Mesendoderm (in vitro differentiated cells): ENCODE measurements around the gene ZNF121.
"Not testable (repeated sequence)": the region's sequence is repeated elsewhere in the genome, so short reads cannot be mapped to it uniquely, and the experiment has no call there.

Source experiments
- DNase-seq: peaks from one replicate; pipeline ENCODE4 v3.0.0; 2013
- H2AK5ac ChIP-seq: 2 replicates; pipeline ENCODE4 v1.6.1; 2013; ENCODE audit warnings: low read length, inconsistent platforms
- H2BK120ac ChIP-seq: 2 replicates; pipeline ENCODE4 v1.6.1; 2013; ENCODE audit warnings: low read depth, mild to moderate bottlenecking, low read length, moderate library complexity, mixed read lengths
- H2BK15ac ChIP-seq: replicated peaks from 2 replicates; pipeline ENCODE4 v1.6.1; 2013; ENCODE audit warnings: low read depth, mild to moderate bottlenecking, moderate library complexity
- H2BK5ac ChIP-seq: 2 replicates; pipeline ENCODE4 v1.6.1; 2013; ENCODE audit warnings: low read length, inconsistent platforms
- H3K18ac ChIP-seq: 2 replicates; pipeline ENCODE4 v1.6.1; 2013; ENCODE audit warnings: mild to moderate bottlenecking, low read length, mixed read lengths
- H3K23ac ChIP-seq: one replicate; pipeline ENCODE4 v1.6.1; 2013; ENCODE audit warnings: low read length
- H3K27ac ChIP-seq: 2 replicates; pipeline ENCODE4 v1.5.1; 2013; ENCODE audit warnings: low read depth, mild to moderate bottlenecking, inconsistent platforms, low read length, moderate library complexity
- H3K27me3 ChIP-seq: 2 replicates; pipeline ENCODE4 v1.6.1; 2013; ENCODE audit warnings: low read length, control low read depth, mild to moderate bottlenecking, inconsistent platforms; ENCODE audit not compliant: insufficient read depth, poor library complexity
- H3K36me3 ChIP-seq: 2 replicates; pipeline ENCODE4 v1.6.1; 2013; ENCODE audit warnings: low read length, inconsistent platforms; ENCODE audit not compliant: control insufficient read depth, insufficient read depth
- H3K4ac ChIP-seq: one replicate; pipeline ENCODE4 v1.6.1; 2013; ENCODE audit warnings: low read depth, mild to moderate bottlenecking, low read length, moderate library complexity
- H3K4me1 ChIP-seq: 2 replicates; pipeline ENCODE4 v1.6.1; 2013; ENCODE audit warnings: low read depth, low read length, inconsistent platforms; ENCODE audit not compliant: control insufficient read depth
- H3K4me2 ChIP-seq: 2 replicates; pipeline ENCODE4 v1.6.1; 2013; ENCODE audit warnings: low read length
- H3K4me3 ChIP-seq: 2 replicates; pipeline ENCODE4 v1.5.1; 2013; ENCODE audit warnings: mild to moderate bottlenecking, low read length
- H3K56ac ChIP-seq: one replicate; pipeline ENCODE4 v1.6.1; 2013; ENCODE audit warnings: low read length
- H3K79me1 ChIP-seq: 2 replicates; pipeline ENCODE4 v1.6.1; 2013; ENCODE audit warnings: low read length, inconsistent platforms
- H3K79me2 ChIP-seq: 2 replicates; pipeline ENCODE4 v1.6.1; 2013; ENCODE audit warnings: mild to moderate bottlenecking, low read length; ENCODE audit not compliant: control insufficient read depth, insufficient read depth
- H3K9ac ChIP-seq: 2 replicates; pipeline ENCODE4 v1.6.1; 2013; ENCODE audit warnings: low read length, inconsistent platforms
- H4K5ac ChIP-seq: one replicate; pipeline ENCODE4 v1.6.1; 2013; ENCODE audit warnings: low read length
- H4K8ac ChIP-seq: one replicate; pipeline ENCODE4 v1.6.1; 2013; ENCODE audit warnings: low read depth, mild to moderate bottlenecking, control low read depth, low read length, moderate library complexity
- WGBS: extraction: QIAGEN DNeasy Blood & Tissue Kit; methylation state at CpG from one replicate; pipeline ENCODE4 v1.1.7; 2013; ENCODE audit warnings: low lambda C conversion rate, missing lambda C conversion rate; ENCODE audit not compliant: insufficient coverage; ENCODE audit errors: extremely low coverage; 5-methylcytosine and 5-hydroxymethylcytosine counted together

The ZNF121 gene

DNA sequence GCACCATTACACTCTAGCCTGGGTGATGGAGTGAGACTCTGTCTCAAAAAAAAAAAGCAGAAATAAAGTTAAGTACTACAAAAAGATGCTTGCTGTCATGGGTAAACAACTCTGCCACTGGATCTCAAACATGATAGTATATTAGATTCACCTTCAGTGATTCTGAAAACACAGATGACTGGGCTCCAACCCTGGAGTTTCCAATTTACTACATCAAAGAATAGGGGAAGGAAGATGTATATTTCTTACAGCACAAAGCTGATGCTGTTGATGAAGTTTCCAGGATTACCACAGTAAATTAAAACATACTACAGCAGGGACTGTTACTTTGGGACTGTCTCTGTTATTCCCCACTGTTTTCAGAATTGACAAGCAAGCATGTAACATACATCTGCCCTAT, 31.5 kb upstream of the ZNF121 start:
- no peaks in the 10 kb centered on the region for H3K4me1 ChIP-seq
- no peak overlapping the region for H4K8ac ChIP-seq
- H2BK120ac ChIP-seq = no peak overlapping the region
- H3K23ac ChIP-seq = no peak overlapping the region
- H2BK5ac ChIP-seq = no peak overlapping the region
- no peak overlapping the region for H3K56ac ChIP-seq
- no peak for DNase-seq
- H3K27me3 ChIP-seq = no peaks in the 10 kb centered on the region
- H3K79me2 ChIP-seq = peaks cover 13% of the 10 kb centered on the region
- H2BK15ac ChIP-seq = no peak overlapping the region
- H2AK5ac ChIP-seq = no peak overlapping the region
- H3K79me1 ChIP-seq = peaks cover 6% of the 10 kb centered on the region
- no peak overlapping the region for H3K9ac ChIP-seq
- H3K18ac ChIP-seq = no peak overlapping the region
- H4K5ac ChIP-seq = no peak overlapping the region
- peaks cover 24% of the 10 kb centered on the region for H3K36me3 ChIP-seq
- H3K27ac ChIP-seq = no peak overlapping the region
- no peak overlapping the region for H3K4me3 ChIP-seq
- no peak overlapping the region for H3K4ac ChIP-seq
- H3K4me2 ChIP-seq = no peak overlapping the region

GRCh38 chr19:9610484-9611113, 26.3 kb upstream of the ZNF121 start:
- WGBS = no CpG with 5 or more reads among the region's 2 CpGs
- H3K27me3 ChIP-seq = no peaks in the 10 kb centered on the region
- H3K4me2 ChIP-seq = no peak overlapping the region
- no peak overlapping the region for H3K27ac ChIP-seq
- no peaks in the 10 kb centered on the region for H3K79me1 ChIP-seq
- no peak overlapping the region for H4K5ac ChIP-seq
- no peak overlapping the region for H2BK15ac ChIP-seq
- no peak overlapping the region for H3K4ac ChIP-seq
- H4K8ac ChIP-seq = no peak overlapping the region
- H2BK120ac ChIP-seq = no peak overlapping the region
- H3K4me1 ChIP-seq = no peaks in the 10 kb centered on the region
- H2BK5ac ChIP-seq = no peak overlapping the region
- no peak overlapping the region for H3K9ac ChIP-seq
- peaks cover 24% of the 10 kb centered on the region for H3K36me3 ChIP-seq
- DNase-seq = peak; percentile 32
- no peaks in the 10 kb centered on the region for H3K79me2 ChIP-seq
- no peak overlapping the region for H3K4me3 ChIP-seq
- no peak overlapping the region for H3K23ac ChIP-seq
- no peak overlapping the region for H3K18ac ChIP-seq
- no peak overlapping the region for H3K56ac ChIP-seq
- H2AK5ac ChIP-seq = no peak overlapping the region

DNA sequence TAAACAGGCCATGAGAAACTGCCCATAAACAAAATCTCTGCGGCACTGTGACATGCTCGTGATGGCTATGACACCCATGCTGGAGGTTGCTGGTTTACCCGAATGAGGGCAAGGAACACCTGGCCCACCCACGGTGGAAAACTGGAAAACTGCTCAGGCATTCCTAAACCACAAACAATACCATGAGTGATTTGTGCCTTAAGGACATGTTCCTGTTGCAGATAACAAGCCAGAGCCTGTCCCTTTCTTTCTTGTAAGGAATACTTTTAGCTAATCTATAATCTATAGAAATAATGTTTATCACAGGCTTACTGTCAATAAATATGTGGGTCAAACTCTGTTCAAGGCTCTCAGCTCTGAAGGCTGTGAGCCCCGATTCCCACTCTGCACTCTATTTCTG, 24.6 kb upstream of the ZNF121 start:
- H3K79me2 ChIP-seq = no peaks in the 10 kb centered on the region
- no peaks in the 10 kb centered on the region for H3K27me3 ChIP-seq
- H3K4ac ChIP-seq = no peak overlapping the region
- H3K4me1 ChIP-seq = no peaks in the 10 kb centered on the region
- no peak overlapping the region for H2BK120ac ChIP-seq
- H2BK5ac ChIP-seq = no peak overlapping the region
- H3K27ac ChIP-seq = no peak overlapping the region
- no peak overlapping the region for H4K5ac ChIP-seq
- H3K36me3 ChIP-seq = peaks cover 24% of the 10 kb centered on the region
- H2BK15ac ChIP-seq = no peak overlapping the region
- H3K56ac ChIP-seq = no peak overlapping the region
- H3K4me3 ChIP-seq = no peak overlapping the region
- no peak overlapping the region for H3K23ac ChIP-seq
- peak; percentile 17 for DNase-seq
- no CpG with 5 or more reads among the region's 5 CpGs for WGBS
- no peak overlapping the region for H4K8ac ChIP-seq
- no peak overlapping the region for H3K18ac ChIP-seq
- H3K9ac ChIP-seq = no peak overlapping the region
- H3K79me1 ChIP-seq = no peaks in the 10 kb centered on the region
- no peak overlapping the region for H2AK5ac ChIP-seq
- H3K4me2 ChIP-seq = no peak overlapping the region

GRCh38 chr19:9597027-9597426, 12.7 kb upstream of the ZNF121 start:
- H4K8ac ChIP-seq = no peak overlapping the region
- H3K56ac ChIP-seq = no peak overlapping the region
- no peak overlapping the region for H2BK5ac ChIP-seq
- no peaks in the 10 kb centered on the region for H3K79me2 ChIP-seq
- no peaks in the 10 kb centered on the region for H3K36me3 ChIP-seq
- 100% methylated on average over 1 of the region's 3 CpGs for whole genome bisulfite sequencing
- no peak overlapping the region for H2AK5ac ChIP-seq
- no peaks in the 10 kb centered on the region for H3K4me1 ChIP-seq
- no peak overlapping the region for H3K18ac ChIP-seq
- no peak overlapping the region for H3K4me3 ChIP-seq
- H3K27me3 ChIP-seq = no peaks in the 10 kb centered on the region
- no peak overlapping the region for H3K27ac ChIP-seq
- H3K23ac ChIP-seq = no peak overlapping the region
- no peak overlapping the region for H2BK15ac ChIP-seq
- no peak overlapping the region for H3K9ac ChIP-seq
- H3K4me2 ChIP-seq = no peak overlapping the region
- H4K5ac ChIP-seq = no peak overlapping the region
- no peak overlapping the region for H2BK120ac ChIP-seq
- no peak for DNase-seq
- no peak overlapping the region for H3K4ac ChIP-seq
- H3K79me1 ChIP-seq = no peaks in the 10 kb centered on the region

- Histone ChIP-seq H3K27ac (no peak overlapping the region), H4K5ac (no peak overlapping the region), H3K79me1 (no peaks in the 10 kb centered on the region), H3K36me3 (no peaks in the 10 kb centered on the region), H3K9ac (no peak overlapping the region), H2AK5ac (no peak overlapping the region), H3K4me1 (no peaks in the 10 kb centered on the region), H3K4me2 (no peak overlapping the region), H3K4me3 (no peak overlapping the region), H4K8ac (no peak overlapping the region), H2BK120ac (no peak overlapping the region), H3K4ac (no peak overlapping the region), H3K23ac (no peak overlapping the region), H2BK15ac (no peak overlapping the region), H3K27me3 (no peaks in the 10 kb centered on the region), H3K18ac (no peak overlapping the region), H3K79me2 (peaks cover 23% of the 10 kb centered on the region), H2BK5ac (no peak overlapping the region), H3K56ac (no peak overlapping the region)
- peak; percentile 84 for DNase-seq
- WGBS = no CpG with 5 or more reads among the region's 7 CpGs
Measured at GRCh38 chr19:9586764-9587163, 2.5 kb upstream of the ZNF121 start.

GRCh38 chr19:9582081-9582725, 2.1 kb downstream of the ZNF121 start:
- H3K18ac ChIP-seq, H3K4ac ChIP-seq, H3K4me1 ChIP-seq, H2BK5ac ChIP-seq, H4K5ac ChIP-seq, H3K27me3 ChIP-seq, H2AK5ac ChIP-seq, H4K8ac ChIP-seq, H3K79me1 ChIP-seq, H2BK120ac ChIP-seq, H3K36me3 ChIP-seq, H2BK15ac ChIP-seq, H3K23ac ChIP-seq: not testable (repeated sequence)
- peak overlapping the region; percentile 87 for H3K56ac ChIP-seq
- H3K9ac ChIP-seq = peak overlapping the region; percentile 75
- H3K4me2 ChIP-seq = peak overlapping the region; percentile 57
- peak overlapping the region; percentile 40 for H3K4me3 ChIP-seq
- peak; percentile 81 for DNase-seq
- H3K27ac ChIP-seq = peak overlapping the region; percentile 87
- peaks cover 65% of the 10 kb centered on the region for H3K79me2 ChIP-seq
- WGBS = no CpG with 5 or more reads among the region's 13 CpGs
